Effector memory CD4-positive, alpha-beta T cell (primary cell): Measurements from ENCODE around the gene ELAC2.

Experiments used
- DNase-seq, 3 donors: peaks; one replicate each; pipeline ENCODE4 v3.0.0-alpha.2; 2020
- H3K27ac ChIP-seq: 2 replicates; pipeline ENCODE4 v1.7.0; 2013; ENCODE audit warnings: mild to moderate bottlenecking, low read length, moderate library complexity; ENCODE audit not compliant: insufficient read depth, poor library complexity, severe bottlenecking
- H3K27me3 ChIP-seq: replicated peaks from 2 replicates; pipeline ENCODE4 v1.7.0; 2013; ENCODE audit warnings: mild to moderate bottlenecking, low read length; ENCODE audit not compliant: insufficient read depth, control insufficient read depth, poor library complexity, severe bottlenecking
- H3K36me3 ChIP-seq: 2 replicates; pipeline ENCODE4 v1.7.0; 2013; ENCODE audit warnings: mild to moderate bottlenecking, low read length, moderate library complexity; ENCODE audit not compliant: control insufficient read depth, insufficient read depth
- H3K4me1 ChIP-seq: 2 replicates; pipeline ENCODE4 v1.7.0; 2013; ENCODE audit warnings: low read length, mild to moderate bottlenecking; ENCODE audit not compliant: control insufficient read depth, insufficient read depth, poor library complexity, severe bottlenecking
- H3K4me3 ChIP-seq: 2 replicates; pipeline ENCODE4 v1.7.0; 2013; ENCODE audit warnings: low read length, low read depth, mild to moderate bottlenecking; ENCODE audit not compliant: insufficient read depth, poor library complexity, severe bottlenecking
- H3K9me3 ChIP-seq: 2 replicates; pipeline ENCODE4 v1.7.0; 2013; ENCODE audit warnings: mild to moderate bottlenecking, low read length, moderate library complexity; ENCODE audit not compliant: control insufficient read depth

The ELAC2 gene

GRCh38 chr17:13001991-13002615 lies 15.7 kb downstream of the ELAC2 start:
- H3K36me3 ChIP-seq, result peaks cover 85% of the 10 kb centered on the region
- H3K4me1 ChIP-seq, result no peaks in the 10 kb centered on the region
- H3K27me3 ChIP-seq, result no peaks in the 10 kb centered on the region
- H3K4me3 ChIP-seq, result no peak overlapping the region
- H3K27ac ChIP-seq, result no peak overlapping the region
- no peaks in the 10 kb centered on the region for H3K9me3 ChIP-seq
- no peak for DNase-seq

- H3K27me3 ChIP-seq, result no peaks in the 10 kb centered on the region
- H3K27ac ChIP-seq, result no peak overlapping the region
- H3K4me1 ChIP-seq, result no peaks in the 10 kb centered on the region
- H3K36me3 ChIP-seq, result peaks cover 89% of the 10 kb centered on the region
- H3K9me3 ChIP-seq, result no peaks in the 10 kb centered on the region
- DNase-seq, result no peak
- no peak overlapping the region for H3K4me3 ChIP-seq
Measured at GRCh38 chr17:13000561-13000960, 17.3 kb downstream of the ELAC2 start.

- Histone ChIP-seq H3K9me3 (no peaks in the 10 kb centered on the region), H3K27ac (no peak overlapping the region), H3K27me3 (no peaks in the 10 kb centered on the region), H3K4me1 (no peaks in the 10 kb centered on the region), H3K4me3 (no peak overlapping the region), H3K36me3 (peaks cover 95% of the 10 kb centered on the region)
- no peak for DNase-seq
Measured at GRCh38 chr17:12998874-12999273, 19.0 kb downstream of the ELAC2 start.

- Histone ChIP-seq H3K27me3 (no peaks in the 10 kb centered on the region), H3K4me1 (no peaks in the 10 kb centered on the region), H3K4me3 (no peak overlapping the region), H3K9me3 (no peaks in the 10 kb centered on the region), H3K27ac (no peak overlapping the region), H3K36me3 (peaks cover 95% of the 10 kb centered on the region)
- no peak for DNase-seq
Measured at GRCh38 chr17:12998461-12998860, 19.4 kb downstream of the ELAC2 start.

- Histone ChIP-seq H3K9me3 (no peaks in the 10 kb centered on the region), H3K27me3 (no peaks in the 10 kb centered on the region), H3K27ac (no peak overlapping the region), H3K36me3 (peaks cover 95% of the 10 kb centered on the region), H3K4me1 (no peaks in the 10 kb centered on the region), H3K4me3 (no peak overlapping the region)
- no peak for DNase-seq
Measured at GRCh38 chr17:12996941-12997340, 20.9 kb downstream of the ELAC2 start.

- Histone ChIP-seq H3K9me3 (no peaks in the 10 kb centered on the region), H3K4me1 (no peaks in the 10 kb centered on the region), H3K27ac (no peak overlapping the region), H3K4me3 (no peak overlapping the region), H3K36me3 (peaks cover 95% of the 10 kb centered on the region), H3K27me3 (no peaks in the 10 kb centered on the region)
- no peak for DNase-seq
Measured at GRCh38 chr17:12996357-12996756, 21.5 kb downstream of the ELAC2 start.

- Histone ChIP-seq H3K9me3 (no peaks in the 10 kb centered on the region), H3K27me3 (no peaks in the 10 kb centered on the region), H3K4me3 (no peak overlapping the region), H3K36me3 (peaks cover 98% of the 10 kb centered on the region), H3K27ac (no peak overlapping the region), H3K4me1 (no peaks in the 10 kb centered on the region)
- no peak for DNase-seq
Measured at GRCh38 chr17:12995896-12996295, 21.9 kb downstream of the ELAC2 start.

GRCh38 chr17:12995106-12995895 lies 22.5 kb downstream of the ELAC2 start:
- no peak overlapping the region for H3K4me3 ChIP-seq
- no peak overlapping the region for H3K27ac ChIP-seq
- DNase-seq, result no peak
- no peaks in the 10 kb centered on the region for H3K4me1 ChIP-seq
- no peaks in the 10 kb centered on the region for H3K9me3 ChIP-seq
- H3K36me3 ChIP-seq, result peaks cover 97% of the 10 kb centered on the region
- H3K27me3 ChIP-seq, result no peaks in the 10 kb centered on the region

- Histone ChIP-seq H3K4me3 (no peak overlapping the region), H3K27me3 (no peaks in the 10 kb centered on the region), H3K9me3 (no peaks in the 10 kb centered on the region), H3K27ac (no peak overlapping the region), H3K36me3 (peaks cover 90% of the 10 kb centered on the region), H3K4me1 (no peaks in the 10 kb centered on the region)
- no peak for DNase-seq
Measured at GRCh38 chr17:12994341-12995074, 23.3 kb downstream of the ELAC2 start.

- no peaks in the 10 kb centered on the region for H3K9me3 ChIP-seq
- H3K27ac ChIP-seq, result no peak overlapping the region
- H3K4me1 ChIP-seq, result no peaks in the 10 kb centered on the region
- H3K36me3 ChIP-seq, result peaks cover 81% of the 10 kb centered on the region
- H3K27me3 ChIP-seq, result no peaks in the 10 kb centered on the region
- no peak overlapping the region for H3K4me3 ChIP-seq
- DNase-seq, result no peak
Measured at GRCh38 chr17:12993631-12994030, 24.2 kb downstream of the ELAC2 start.
